K562 (cell line): ENCODE data around the gene LMNTD2. TPM values are rescaled to one million over a fixed set of nuclear protein-coding genes. Genes with fewer than 3 reads are reported as not detected.
A peak's percentile ranks its signal among the peaks of the same experiment; 100 is the strongest.

Experiments
- AFF4 ChIP-seq: sonication (generic); formaldehyde crosslinking; IDR thresholded peaks from 2 replicates; pipeline ENCODE4 v1.8.0; 2023; ENCODE audit warnings: mild to moderate bottlenecking, missing genetic modification reagents
- KAT7 ChIP-seq: sonication (generic); formaldehyde crosslinking; IDR thresholded peaks from 2 replicates; pipeline ENCODE4 v1.8.0; 2022; ENCODE audit warnings: missing genetic modification reagents, mild to moderate bottlenecking, borderline replicate concordance
- MYC ChIP-seq, 2 experiments: fragments of 250-450 bp in 1 of 2; sonication (Bioruptor Pico) in 1 of 2; IDR thresholded peaks; 2 replicates each; pipeline versions ENCODE4 v1.5.1 to v1.6.1; 2012 to 2021; ENCODE audit warnings: low read depth in 2 of 2, borderline replicate concordance in 1 of 2, improper control_type of control experiment in 1 of 2, low read length in 1 of 2, mild to moderate bottlenecking in 1 of 2, moderate library complexity in 1 of 2
- POU5F1 ChIP-seq: fragments of 150-350 bp; IDR thresholded peaks from 2 replicates; pipeline ENCODE4 v1.6.1; 2014; ENCODE audit warnings: borderline replicate concordance, low read length, low read depth, mild to moderate bottlenecking; ENCODE audit not compliant: partially characterized antibody
- SMAD4 ChIP-seq: fragments of 250-450 bp; sonication (Bioruptor Pico); conservative IDR thresholded peaks from 2 replicates; pipeline ENCODE4 v1.8.0; 2021; ENCODE audit warnings: inconsistent platforms, mild to moderate bottlenecking, moderate library complexity
- SUPT5H ChIP-seq: fragments of 450-650 bp; IDR thresholded peaks from 2 replicates; pipeline ENCODE4 v1.6.1; 2016
- ZBTB2 ChIP-seq: fragments of 450-650 bp; IDR thresholded peaks from 2 replicates; pipeline ENCODE4 v1.6.1; 2016; ENCODE audit warnings: antibody characterized with exemption
- ZBTB33 ChIP-seq: sonication (generic); formaldehyde crosslinking; IDR thresholded peaks from 2 replicates; pipeline ENCODE4 v1.8.1; 2023; ENCODE audit warnings: mild to moderate bottlenecking, missing genetic modification reagents
- ZNF175 ChIP-seq: fragments of 200-800 bp; sonication (Bioruptor generic); IDR thresholded peaks from 2 replicates; pipeline ENCODE4 v1.6.1; 2016; ENCODE audit warnings: low read depth, mild to moderate bottlenecking, missing genetic modification characterization, missing compliant biosample characterization
- ZNF263 ChIP-seq: sonication (generic); formaldehyde crosslinking; IDR thresholded peaks from 2 replicates; pipeline ENCODE4 v1.8.0; 2022; ENCODE audit warnings: mild to moderate bottlenecking, missing genetic modification reagents, borderline replicate concordance
- ZNF316 ChIP-seq: fragments of 450-650 bp; IDR thresholded peaks from 2 replicates; pipeline ENCODE4 v1.6.1; 2016
- ZNF584 ChIP-seq: fragments of 200-800 bp; sonication (Bioruptor generic); IDR thresholded peaks from 2 replicates; pipeline ENCODE4 v1.6.1; 2016; ENCODE audit warnings: low read depth, mild to moderate bottlenecking, missing genetic modification characterization, missing compliant biosample characterization
- ZNF717 ChIP-seq: fragments of 250-450 bp; sonication (Bioruptor Pico); IDR thresholded peaks from 2 replicates; pipeline ENCODE4 v1.5.0; 2021
- ZSCAN29 ChIP-seq: fragments of 450-650 bp; IDR thresholded peaks from 2 replicates; pipeline ENCODE4 v1.6.1; 2017
- polyA plus RNA-seq, 8 experiments: library from polyadenylated mRNA; depleted of rRNA in 4 of 8; stranded (reverse) in 5 of 8; unstranded in 3 of 8; fragments of >200 nt; fragmentation: Nextera tagmentation in 2 of 8; fragmentation: Illumina TruSeq in 1 of 8; extraction: Ambion mirVana in 2 of 8; extraction: Trizol in 1 of 8; gene quantifications; 2 replicates each; pipeline versions ENCODE4 v1.2.1 to v1.2.3, GENCODE V29; 2011 to 2014; ENCODE audit warnings: inconsistent platforms in 1 of 8, missing spikeins in 1 of 8
- total RNA-seq, 7 experiments: library from RNA; depleted of rRNA in 6 of 7; stranded (reverse); fragments of >200 nt in 6 of 7; fragmentation: Illumina TruSeq in 2 of 7; extraction: Trizol in 2 of 7; gene quantifications; 2 replicates each; pipeline versions ENCODE4 v1.2.1 to v1.2.3, GENCODE V29; 2011 to 2021; ENCODE audit warnings: low replicate concordance in 1 of 7
- TF ChIP-seq, protein P1 (sequence below): fragments of 450-650 bp; IDR thresholded peaks from one replicate; pipeline ENCODE4 v1.6.1; 2018; ENCODE audit warnings: mild to moderate bottlenecking, moderate library complexity; ENCODE audit not compliant: partially characterized antibody
- TF ChIP-seq, protein P2 (sequence below): fragments of 450-650 bp; formaldehyde crosslinking; IDR thresholded peaks from 2 replicates; pipeline ENCODE4 v1.4.0; 2020; ENCODE audit warnings: mild to moderate bottlenecking, mixed read lengths

LMNTD2 gene
- total and polyA plus RNA-seq, 9 of the 15 experiments (the other 6 are each of a cell fraction or from before 2014, with no cell fraction given) = 0.48 to 4.2 (median 1.5) TPM; not detected in 3

DNA sequence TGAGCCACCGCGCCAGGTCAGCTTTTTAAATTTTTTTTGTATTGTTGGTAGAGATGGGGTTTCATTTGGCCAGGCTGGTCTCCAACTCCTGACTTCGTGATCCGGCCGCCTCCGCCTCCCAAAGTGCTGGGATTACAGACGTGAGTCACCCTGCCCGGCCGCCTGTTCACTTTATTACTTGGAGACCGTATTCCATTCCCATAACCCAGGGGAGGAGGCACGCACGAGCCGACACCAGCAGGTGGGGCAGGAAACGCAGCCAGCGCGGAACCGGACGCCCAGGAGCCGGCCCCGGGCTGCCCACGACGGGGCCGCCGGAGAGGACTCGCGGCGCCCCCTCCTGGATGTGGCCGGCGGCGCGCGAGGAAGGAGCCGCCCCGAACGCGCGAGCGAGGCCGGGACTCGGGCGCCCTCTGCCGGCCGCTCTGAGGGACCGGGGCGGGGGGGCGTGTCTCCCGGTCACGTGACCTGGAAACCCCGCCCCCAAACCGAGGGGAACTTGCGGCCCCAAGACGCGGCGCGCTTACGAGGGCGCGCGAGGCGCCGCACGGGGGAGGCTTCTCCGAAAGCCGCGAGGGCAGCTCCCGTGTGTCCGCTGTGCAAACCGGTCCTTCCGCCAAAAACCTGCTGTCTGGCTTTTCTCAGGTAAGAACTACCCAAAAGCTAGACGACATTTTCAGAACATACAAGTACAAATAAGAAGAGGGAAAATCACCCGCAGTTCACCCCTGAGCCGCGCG is 41.9 kb downstream of the LMNTD2 start (continued):
- TF ChIP-seq MYC (IDR thresholded peaks at IDR 0.05; ENCODE audit: low read depth, low read length) = peak; percentile 90
- no peak for TF ChIP-seq MYC (CRISPR knock-in tag; IDR thresholded peaks at IDR 0.05; ENCODE audit: borderline replicate concordance, low read depth)
- peak; percentile 64; the same call in 1 of the 2 replicates for TF ChIP-seq ZNF263 (CRISPR knock-in tag)
- no peak for TF ChIP-seq POU5F1
- peak; percentile 47; the same call in 1 of the 2 replicates for TF ChIP-seq SUPT5H
- TF ChIP-seq ZBTB2 = peak; percentile 55; the same call in 1 of the 2 replicates
- 0 out of 2 replicates have a peak, but pooled peaks have one; percentile 27 for TF ChIP-seq ZNF584
- TF ChIP-seq, protein P1, sequence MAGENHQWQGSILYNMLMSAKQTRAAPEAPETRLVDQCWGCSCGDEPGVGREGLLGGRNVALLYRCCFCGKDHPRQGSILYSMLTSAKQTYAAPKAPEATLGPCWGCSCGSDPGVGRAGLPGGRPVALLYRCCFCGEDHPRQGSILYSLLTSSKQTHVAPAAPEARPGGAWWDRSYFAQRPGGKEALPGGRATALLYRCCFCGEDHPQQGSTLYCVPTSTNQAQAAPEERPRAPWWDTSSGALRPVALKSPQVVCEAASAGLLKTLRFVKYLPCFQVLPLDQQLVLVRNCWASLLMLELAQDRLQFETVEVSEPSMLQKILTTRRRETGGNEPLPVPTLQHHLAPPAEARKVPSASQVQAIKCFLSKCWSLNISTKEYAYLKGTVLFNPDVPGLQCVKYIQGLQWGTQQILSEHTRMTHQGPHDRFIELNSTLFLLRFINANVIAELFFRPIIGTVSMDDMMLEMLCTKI = no peak
- 0 out of 2 replicates have a peak, but pooled peaks have one; percentile 28 for TF ChIP-seq ZNF175 (CRISPR knock-in tag)
- TF ChIP-seq AFF4 (CRISPR knock-in tag) = peak; percentile 27; the same call in 1 of the 2 replicates
- TF ChIP-seq, protein P2, sequence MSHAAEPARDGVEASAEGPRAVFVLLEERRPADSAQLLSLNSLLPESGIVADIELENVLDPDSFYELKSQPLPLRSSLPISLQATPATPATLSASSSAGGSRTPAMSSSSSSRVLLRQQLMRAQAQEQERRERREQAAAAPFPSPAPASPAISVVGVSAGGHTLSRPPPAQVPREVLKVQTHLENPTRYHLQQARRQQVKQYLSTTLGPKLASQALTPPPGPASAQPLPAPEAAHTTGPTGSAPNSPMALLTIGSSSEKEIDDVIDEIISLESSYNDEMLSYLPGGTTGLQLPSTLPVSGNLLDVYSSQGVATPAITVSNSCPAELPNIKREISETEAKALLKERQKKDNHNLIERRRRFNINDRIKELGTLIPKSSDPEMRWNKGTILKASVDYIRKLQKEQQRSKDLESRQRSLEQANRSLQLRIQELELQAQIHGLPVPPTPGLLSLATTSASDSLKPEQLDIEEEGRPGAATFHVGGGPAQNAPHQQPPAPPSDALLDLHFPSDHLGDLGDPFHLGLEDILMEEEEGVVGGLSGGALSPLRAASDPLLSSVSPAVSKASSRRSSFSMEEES (CRISPR knock-in tag) = peak; percentile 100
- TF ChIP-seq KAT7 = peak; percentile 59; the same call in 1 of the 2 replicates
- TF ChIP-seq ZNF316 = peak; percentile 49
- TF ChIP-seq SMAD4 = peak; percentile 96
- no peak for TF ChIP-seq ZSCAN29
- TF ChIP-seq ZBTB33 (CRISPR knock-in tag) = peak; percentile 96
- TF ChIP-seq ZNF717 (CRISPR knock-in tag) = no peak
